Measurements from ENCODE around the gene TMEM40. TPM values are rescaled to one million over a fixed set of nuclear protein-coding genes. Genes with fewer than 3 reads are reported as not detected.
"Not testable (repeated sequence)": the region's sequence is repeated elsewhere in the genome, so short reads cannot be mapped to it uniquely, and the experiment has no call there.

Gene TMEM40
- total RNA-seq, 1 experiment from 2014 or later, result not detected

DNA sequence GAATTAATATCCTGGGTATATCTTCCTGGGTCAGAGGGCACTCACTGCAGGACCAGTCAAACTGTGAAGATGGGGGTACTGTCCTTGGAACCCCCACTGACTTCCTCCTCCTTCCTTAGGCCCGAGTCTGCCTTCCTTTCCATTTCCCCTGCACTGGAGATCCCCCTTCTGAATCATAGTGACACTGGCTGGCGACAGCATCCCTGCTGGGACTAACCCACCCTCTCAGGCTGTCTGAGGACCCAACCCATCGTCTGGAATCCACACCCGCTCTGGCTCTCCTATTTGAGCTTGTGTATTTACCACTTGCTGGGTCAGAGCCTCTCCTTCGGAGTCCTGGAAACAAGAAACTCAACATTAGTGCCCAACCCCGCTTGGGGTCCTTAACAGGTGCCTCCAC is 21.2 kb downstream of the TMEM40 start:
- no peaks in the 10 kb centered on the region for H3K9me3 ChIP-seq
- no peak overlapping the region for H3K4me3 ChIP-seq
- no peak for DNase-seq
- no peaks in the 10 kb centered on the region for H3K36me3 ChIP-seq
- H3K27me3 ChIP-seq, result no peaks in the 10 kb centered on the region

DNA sequence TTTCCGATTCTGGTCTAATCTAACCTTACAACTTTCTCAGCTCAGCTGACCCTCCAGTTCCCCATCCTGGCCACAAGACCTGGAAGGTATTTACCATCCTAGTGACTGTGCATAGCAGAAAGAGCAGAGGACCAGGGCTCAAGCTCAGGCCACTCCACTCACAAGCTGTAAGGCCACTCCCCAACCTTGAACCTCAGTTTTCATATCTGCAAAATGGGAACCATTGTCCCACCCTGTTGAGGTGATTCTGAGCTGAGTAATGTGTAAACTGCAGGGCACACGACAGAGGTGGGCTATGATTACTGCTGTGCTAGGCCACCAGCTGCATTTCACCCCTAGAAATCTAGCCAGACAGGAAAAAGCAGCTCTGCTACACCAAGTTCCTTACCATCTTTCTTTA is 21.7 kb downstream of the TMEM40 start:
- no peak for DNase-seq
- Histone ChIP-seq H3K36me3 (no peaks in the 10 kb centered on the region), H3K4me3 (no peak overlapping the region), H3K9me3 (no peaks in the 10 kb centered on the region), H3K27me3 (no peaks in the 10 kb centered on the region)

DNA sequence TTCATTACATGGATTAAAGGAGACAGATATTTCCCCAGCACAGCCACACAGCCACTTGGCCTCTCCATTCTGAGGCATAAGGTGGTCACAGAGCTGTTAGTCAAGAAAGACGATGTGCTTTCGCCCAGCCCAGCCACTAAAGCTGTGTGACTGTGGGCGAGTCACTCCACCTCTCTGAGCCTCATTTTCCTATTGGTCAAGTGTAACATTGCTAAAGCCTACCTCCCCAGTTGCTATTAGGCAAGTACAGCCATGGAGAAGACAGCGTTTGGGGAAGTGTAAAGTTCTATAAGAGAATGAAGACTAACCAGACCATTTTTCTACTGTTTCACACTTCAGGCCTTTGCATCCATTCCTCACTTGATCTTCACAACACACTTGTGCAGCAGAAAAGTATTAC is 24.1 kb downstream of the TMEM40 start:
- Histone ChIP-seq H3K4me3 (no peak overlapping the region), H3K9me3 (no peaks in the 10 kb centered on the region), H3K36me3 (no peaks in the 10 kb centered on the region), H3K27me3 (no peaks in the 10 kb centered on the region)
- DNase-seq, result no peak

DNA sequence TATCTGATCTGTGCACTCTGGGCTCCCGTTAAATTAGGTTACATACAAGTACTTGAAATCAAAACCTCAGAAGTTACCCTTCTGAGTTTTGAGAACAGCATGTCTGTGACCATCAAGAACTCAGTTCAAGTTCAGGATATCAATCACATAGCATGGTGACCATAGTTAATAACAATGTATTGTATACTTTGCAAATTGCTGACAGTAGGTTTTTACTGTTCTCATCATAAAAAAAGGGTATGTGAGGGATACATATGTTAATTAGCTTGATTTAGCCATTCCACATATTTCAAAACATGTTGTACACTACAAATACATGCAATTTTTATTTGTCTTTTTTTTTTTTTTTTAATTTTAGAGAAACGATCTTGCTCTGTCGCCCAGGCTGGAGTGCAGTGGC is 25.5 kb downstream of the TMEM40 start:
- no peaks in the 10 kb centered on the region for H3K27me3 ChIP-seq
- no peaks in the 10 kb centered on the region for H3K9me3 ChIP-seq
- no peak overlapping the region for H3K4me3 ChIP-seq
- no peaks in the 10 kb centered on the region for H3K36me3 ChIP-seq
- DNase-seq, result no peak

DNA sequence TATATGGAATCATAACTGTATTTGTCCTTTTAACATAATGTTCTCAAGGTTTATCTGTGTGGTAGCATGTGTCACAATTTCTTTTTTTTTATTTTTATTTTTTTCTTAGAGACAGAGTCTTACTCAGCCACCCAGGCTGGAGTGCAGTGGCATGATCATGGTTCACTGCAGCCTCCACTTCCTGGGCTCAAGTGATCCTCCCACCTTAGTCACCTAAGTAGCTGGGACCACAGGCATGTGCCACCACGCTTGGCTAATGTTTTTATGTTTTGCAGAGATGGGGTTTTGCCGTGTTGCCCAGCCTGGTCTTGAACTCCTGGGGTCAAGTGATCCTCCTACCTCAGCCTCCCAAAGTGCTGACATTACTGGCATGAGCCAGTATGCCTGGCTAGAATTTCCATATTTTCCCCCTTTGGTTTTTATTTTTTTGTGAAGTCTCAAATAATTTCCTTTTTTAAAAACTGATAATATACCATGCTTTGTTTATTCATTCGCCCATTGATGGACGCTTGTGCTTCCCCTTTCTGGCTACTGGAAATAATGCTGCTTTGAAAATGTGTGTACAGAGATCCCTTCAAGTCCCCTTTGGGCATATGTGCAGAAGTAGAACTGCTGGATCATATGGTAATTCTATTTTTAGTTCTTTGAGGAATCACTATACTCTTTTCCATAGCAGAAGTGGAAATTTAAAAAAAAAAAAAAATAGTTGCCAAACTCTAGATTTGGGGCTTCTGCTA is 28.4 kb downstream of the TMEM40 start:
- no peaks in the 10 kb centered on the region for H3K27me3 ChIP-seq
- no peaks in the 10 kb centered on the region for H3K9me3 ChIP-seq
- no peaks in the 10 kb centered on the region for H3K36me3 ChIP-seq
- no peak overlapping the region for H3K4me3 ChIP-seq
- no peak for DNase-seq

- Histone ChIP-seq H3K27me3 (no peaks in the 10 kb centered on the region), H3K36me3 (no peaks in the 10 kb centered on the region), H3K4me3 (no peak overlapping the region), H3K9me3 (no peaks in the 10 kb centered on the region)
- DNase-seq, result no peak
Measured at GRCh38 chr3:12729051-12729651, 29.9 kb downstream of the TMEM40 start.

GRCh38 chr3:12727937-12728336 is 31.1 kb downstream of the TMEM40 start:
- H3K36me3 ChIP-seq, result no peaks in the 10 kb centered on the region
- H3K27me3 ChIP-seq, result no peaks in the 10 kb centered on the region
- H3K4me3 ChIP-seq, result no peak overlapping the region
- no peaks in the 10 kb centered on the region for H3K9me3 ChIP-seq
- no peak for DNase-seq

DNA sequence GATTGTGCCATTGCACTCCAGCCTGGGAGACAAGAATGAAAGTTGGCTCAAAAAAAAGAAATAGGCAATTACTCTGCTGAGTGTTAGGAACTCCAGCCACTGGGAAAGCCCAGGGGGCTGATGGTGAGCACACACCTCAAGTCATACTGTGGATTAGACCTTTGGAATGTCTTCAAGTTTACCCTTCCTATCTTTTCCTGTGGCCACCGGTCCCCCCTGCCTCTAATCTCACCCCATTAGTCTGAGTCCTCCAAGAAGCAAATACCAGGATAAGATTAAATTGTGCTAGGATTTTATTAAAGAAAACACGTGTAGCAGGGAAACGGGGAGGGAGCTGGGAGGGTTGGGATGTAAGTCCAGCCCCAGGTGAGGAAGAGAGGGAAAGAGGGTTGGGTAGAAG is 31.6 kb downstream of the TMEM40 start:
- no peaks in the 10 kb centered on the region for H3K27me3 ChIP-seq
- no peaks in the 10 kb centered on the region for H3K9me3 ChIP-seq
- no peak for DNase-seq
- no peak overlapping the region for H3K4me3 ChIP-seq
- no peaks in the 10 kb centered on the region for H3K36me3 ChIP-seq

GRCh38 chr3:12725436-12725835 is 33.6 kb downstream of the TMEM40 start:
- H3K36me3 ChIP-seq, result no peaks in the 10 kb centered on the region
- H3K4me3 ChIP-seq, result no peak overlapping the region
- no peaks in the 10 kb centered on the region for H3K9me3 ChIP-seq
- H3K27me3 ChIP-seq, result no peaks in the 10 kb centered on the region
- no peak for DNase-seq

DNA sequence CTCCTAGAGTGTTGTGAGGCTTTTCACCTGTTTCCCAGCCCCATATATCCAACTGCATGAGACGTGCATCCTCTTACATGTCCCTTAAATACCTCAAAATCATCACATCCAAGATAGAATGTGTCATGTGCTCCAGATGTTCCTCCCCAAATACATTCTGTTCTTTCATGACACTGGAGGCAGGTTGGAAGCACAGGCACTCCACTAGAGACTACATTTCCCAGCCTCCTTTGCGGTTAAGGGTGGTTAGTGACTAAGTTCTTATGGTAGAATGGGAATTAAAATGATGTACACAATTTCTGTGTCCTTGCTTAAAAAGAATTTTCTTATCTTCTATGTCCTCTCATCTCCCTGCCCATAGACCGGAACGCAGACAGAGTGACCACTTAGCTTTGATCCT is 34.3 kb downstream of the TMEM40 start:
- DNase-seq, result no peak
- Histone ChIP-seq H3K36me3 (no peaks in the 10 kb centered on the region), H3K27me3 (no peaks in the 10 kb centered on the region), H3K4me3 (no peak overlapping the region), H3K9me3 (no peaks in the 10 kb centered on the region)

DNA sequence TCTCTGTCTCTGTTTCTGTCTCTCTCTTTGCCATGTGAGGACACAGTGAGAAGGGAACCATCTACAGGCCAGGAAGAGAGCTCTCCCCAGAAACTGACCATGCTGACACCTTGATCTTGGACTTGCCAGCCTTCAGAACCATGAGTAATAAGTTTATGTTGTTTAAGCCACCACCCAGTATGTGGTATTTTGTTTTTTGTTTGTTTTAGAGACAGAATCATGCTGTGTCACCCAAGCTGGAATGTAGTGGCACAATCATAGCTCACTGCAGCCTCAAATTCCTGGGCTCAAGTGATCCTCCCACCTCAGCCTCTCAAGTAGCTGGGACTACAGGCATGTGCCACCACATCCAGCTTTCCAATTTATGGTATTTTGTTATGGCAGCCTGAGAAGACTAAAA is 35.7 kb downstream of the TMEM40 start:
- not testable (repeated sequence) for DNase-seq

GRCh38 chr3:12722226-12722625 is 36.8 kb downstream of the TMEM40 start:
- Histone ChIP-seq H3K9me3 (no peaks in the 10 kb centered on the region), H3K4me3 (no peak overlapping the region), H3K27me3 (no peaks in the 10 kb centered on the region)

More for the DNA sequence above, 35.7 kb downstream of the TMEM40 start:
- not testable (repeated sequence) for H3K4me3 ChIP-seq, H3K36me3 ChIP-seq, H3K9me3 ChIP-seq, H3K27me3 ChIP-seq

GRCh38 chr3:12719984-12720898 is 38.8 kb downstream of the TMEM40 start:
- no peaks in the 10 kb centered on the region for H3K27me3 ChIP-seq
- no peaks in the 10 kb centered on the region for H3K9me3 ChIP-seq
- peak overlapping the region; percentile 18; the same call in 1 of the 2 replicates for H3K4me3 ChIP-seq
- peak; percentile 62 for DNase-seq
- no peaks in the 10 kb centered on the region for H3K36me3 ChIP-seq

More at GRCh38 chr3:12722226-12722625, 36.8 kb downstream of the TMEM40 start:
- DNase-seq, result no peak
- H3K36me3 ChIP-seq, result no peaks in the 10 kb centered on the region

GRCh38 chr3:12719541-12719940 is 39.5 kb downstream of the TMEM40 start:
- no peaks in the 10 kb centered on the region for H3K36me3 ChIP-seq
- H3K4me3 ChIP-seq, result peak overlapping the region; percentile 18; the same call in 1 of the 2 replicates
- DNase-seq, result no peak
- H3K27me3 ChIP-seq, result no peaks in the 10 kb centered on the region
- no peaks in the 10 kb centered on the region for H3K9me3 ChIP-seq

GRCh38 chr3:12716605-12717151 is 42.4 kb downstream of the TMEM40 start:
- no peaks in the 10 kb centered on the region for H3K27me3 ChIP-seq
- no peaks in the 10 kb centered on the region for H3K36me3 ChIP-seq
- H3K4me3 ChIP-seq, result no peak overlapping the region
- no peak for DNase-seq
- no peaks in the 10 kb centered on the region for H3K9me3 ChIP-seq

- no peaks in the 10 kb centered on the region for H3K27me3 ChIP-seq
- no peak overlapping the region for H3K4me3 ChIP-seq
- no peaks in the 10 kb centered on the region for H3K36me3 ChIP-seq
- no peak for DNase-seq
- H3K9me3 ChIP-seq, result no peaks in the 10 kb centered on the region
Measured at GRCh38 chr3:12714278-12714677, 44.8 kb downstream of the TMEM40 start.

GRCh38 chr3:12710062-12710461 is 49.0 kb downstream of the TMEM40 start:
- H3K36me3 ChIP-seq, result no peaks in the 10 kb centered on the region
- no peak overlapping the region for H3K4me3 ChIP-seq
- DNase-seq, result no peak
- H3K27me3 ChIP-seq, result no peaks in the 10 kb centered on the region
- H3K9me3 ChIP-seq, result no peaks in the 10 kb centered on the region

Measured in MG63 (cell line).